K562 (cell line): ENCODE data around the gene TRIM44.

Experiments used
- NRF1 ChIP-seq, 2 experiments: fragments of 450-650 bp; IDR thresholded peaks in 1 of 2; conservative IDR thresholded peaks in 1 of 2; 2 replicates each; pipeline ENCODE4 v1.6.1; 2014; ENCODE audit warnings: mild to moderate bottlenecking in 2 of 2
- TF ChIP-seq, protein P1 (sequence below), 3 experiments: IDR thresholded peaks in 2 of 3; conservative IDR thresholded peaks in 1 of 3; 2 replicates each; pipeline ENCODE4 v1.5.1; 2011 to 2012; ENCODE audit warnings: low read length in 3 of 3, mild to moderate bottlenecking in 3 of 3, control low read depth in 2 of 3, improper control_type of control experiment in 1 of 3, inconsistent platforms in 1 of 3, low read depth in 1 of 3, mixed read lengths in 1 of 3, moderate library complexity in 1 of 3; ENCODE audit not compliant: insufficient read depth in 2 of 3

DNA sequence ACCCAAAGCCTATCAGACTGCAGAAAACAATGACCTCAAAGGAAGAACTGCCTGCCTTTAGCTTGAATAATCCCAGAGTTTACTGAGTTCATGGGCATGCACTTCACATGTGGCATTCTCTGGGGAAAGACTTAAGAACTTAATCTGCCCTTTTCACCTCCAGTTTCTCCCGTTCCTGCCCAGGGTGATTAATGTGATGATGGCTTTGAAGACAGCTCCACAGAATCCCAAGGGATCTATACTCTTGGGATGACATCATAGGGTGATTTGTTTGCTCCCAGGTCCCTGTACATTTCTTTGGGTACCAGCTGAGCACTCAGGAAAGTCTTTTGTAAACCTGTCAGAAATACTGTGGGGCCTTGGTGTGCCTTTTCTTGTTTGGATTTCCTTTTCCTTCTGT lies 30.3 kb upstream of the TRIM44 start:
- no peak for TF ChIP-seq NRF1 (conservative IDR thresholded peaks at IDR 0.05 in 1 of 2, IDR thresholded peaks at IDR 0.05 in 1 of 2)
- TF ChIP-seq, protein P1, sequence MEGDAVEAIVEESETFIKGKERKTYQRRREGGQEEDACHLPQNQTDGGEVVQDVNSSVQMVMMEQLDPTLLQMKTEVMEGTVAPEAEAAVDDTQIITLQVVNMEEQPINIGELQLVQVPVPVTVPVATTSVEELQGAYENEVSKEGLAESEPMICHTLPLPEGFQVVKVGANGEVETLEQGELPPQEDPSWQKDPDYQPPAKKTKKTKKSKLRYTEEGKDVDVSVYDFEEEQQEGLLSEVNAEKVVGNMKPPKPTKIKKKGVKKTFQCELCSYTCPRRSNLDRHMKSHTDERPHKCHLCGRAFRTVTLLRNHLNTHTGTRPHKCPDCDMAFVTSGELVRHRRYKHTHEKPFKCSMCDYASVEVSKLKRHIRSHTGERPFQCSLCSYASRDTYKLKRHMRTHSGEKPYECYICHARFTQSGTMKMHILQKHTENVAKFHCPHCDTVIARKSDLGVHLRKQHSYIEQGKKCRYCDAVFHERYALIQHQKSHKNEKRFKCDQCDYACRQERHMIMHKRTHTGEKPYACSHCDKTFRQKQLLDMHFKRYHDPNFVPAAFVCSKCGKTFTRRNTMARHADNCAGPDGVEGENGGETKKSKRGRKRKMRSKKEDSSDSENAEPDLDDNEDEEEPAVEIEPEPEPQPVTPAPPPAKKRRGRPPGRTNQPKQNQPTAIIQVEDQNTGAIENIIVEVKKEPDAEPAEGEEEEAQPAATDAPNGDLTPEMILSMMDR (IDR thresholded peaks at IDR 0.05 in 2 of 3, conservative IDR thresholded peaks at IDR 0.05 in 1 of 3; ENCODE audit: insufficient read depth in 2 of 3, low read depth in 1 of 3, low read length in 3 of 3): no peak
